ENCODE results near the gene CSRP3.

DNA sequence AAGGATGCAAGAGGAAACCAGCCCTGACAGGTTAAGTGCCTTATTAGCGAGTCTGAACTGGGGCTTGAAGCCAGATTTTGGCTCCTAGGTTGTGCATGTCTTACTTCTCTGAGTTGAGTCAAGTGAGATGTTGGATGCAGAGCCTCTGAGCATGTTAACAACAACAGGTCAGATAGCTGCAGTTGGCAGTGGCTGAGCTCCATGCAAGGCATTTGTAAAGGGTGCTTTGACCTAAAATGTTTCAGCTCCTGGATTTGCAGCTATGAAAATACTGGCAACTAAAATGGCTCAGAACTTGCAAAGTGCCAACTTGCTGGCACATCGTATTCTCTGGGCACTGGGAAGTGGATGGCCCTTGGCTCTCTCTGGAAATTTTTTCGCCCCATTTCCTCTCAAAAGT lies 16.4 kb upstream of the CSRP3 start:
- TF ChIP-seq, protein P1, sequence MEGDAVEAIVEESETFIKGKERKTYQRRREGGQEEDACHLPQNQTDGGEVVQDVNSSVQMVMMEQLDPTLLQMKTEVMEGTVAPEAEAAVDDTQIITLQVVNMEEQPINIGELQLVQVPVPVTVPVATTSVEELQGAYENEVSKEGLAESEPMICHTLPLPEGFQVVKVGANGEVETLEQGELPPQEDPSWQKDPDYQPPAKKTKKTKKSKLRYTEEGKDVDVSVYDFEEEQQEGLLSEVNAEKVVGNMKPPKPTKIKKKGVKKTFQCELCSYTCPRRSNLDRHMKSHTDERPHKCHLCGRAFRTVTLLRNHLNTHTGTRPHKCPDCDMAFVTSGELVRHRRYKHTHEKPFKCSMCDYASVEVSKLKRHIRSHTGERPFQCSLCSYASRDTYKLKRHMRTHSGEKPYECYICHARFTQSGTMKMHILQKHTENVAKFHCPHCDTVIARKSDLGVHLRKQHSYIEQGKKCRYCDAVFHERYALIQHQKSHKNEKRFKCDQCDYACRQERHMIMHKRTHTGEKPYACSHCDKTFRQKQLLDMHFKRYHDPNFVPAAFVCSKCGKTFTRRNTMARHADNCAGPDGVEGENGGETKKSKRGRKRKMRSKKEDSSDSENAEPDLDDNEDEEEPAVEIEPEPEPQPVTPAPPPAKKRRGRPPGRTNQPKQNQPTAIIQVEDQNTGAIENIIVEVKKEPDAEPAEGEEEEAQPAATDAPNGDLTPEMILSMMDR (conservative IDR thresholded peaks at IDR 0.05 in 1 of 2, IDR thresholded peaks at IDR 0.05 in 1 of 2; ENCODE audit: low read depth in 1 of 2, low read length in 2 of 2) = no peak
- no peak for TF ChIP-seq EZH2 (IDR thresholded peaks at IDR 0.05; ENCODE audit: low read length, missing control alignments)

All from fibroblast of lung (primary cell).